ENCODE results near the gene L1CAM.

Gene L1CAM

GRCh38 chrX:153879741-153880439 lies 6.1 kb downstream of the L1CAM start:
- in situ Hi-C loops (cut with HindIII; ENCODE audit: low sequenced_read_pairs) = no loop called here
- TF ChIP-seq, protein P1, sequence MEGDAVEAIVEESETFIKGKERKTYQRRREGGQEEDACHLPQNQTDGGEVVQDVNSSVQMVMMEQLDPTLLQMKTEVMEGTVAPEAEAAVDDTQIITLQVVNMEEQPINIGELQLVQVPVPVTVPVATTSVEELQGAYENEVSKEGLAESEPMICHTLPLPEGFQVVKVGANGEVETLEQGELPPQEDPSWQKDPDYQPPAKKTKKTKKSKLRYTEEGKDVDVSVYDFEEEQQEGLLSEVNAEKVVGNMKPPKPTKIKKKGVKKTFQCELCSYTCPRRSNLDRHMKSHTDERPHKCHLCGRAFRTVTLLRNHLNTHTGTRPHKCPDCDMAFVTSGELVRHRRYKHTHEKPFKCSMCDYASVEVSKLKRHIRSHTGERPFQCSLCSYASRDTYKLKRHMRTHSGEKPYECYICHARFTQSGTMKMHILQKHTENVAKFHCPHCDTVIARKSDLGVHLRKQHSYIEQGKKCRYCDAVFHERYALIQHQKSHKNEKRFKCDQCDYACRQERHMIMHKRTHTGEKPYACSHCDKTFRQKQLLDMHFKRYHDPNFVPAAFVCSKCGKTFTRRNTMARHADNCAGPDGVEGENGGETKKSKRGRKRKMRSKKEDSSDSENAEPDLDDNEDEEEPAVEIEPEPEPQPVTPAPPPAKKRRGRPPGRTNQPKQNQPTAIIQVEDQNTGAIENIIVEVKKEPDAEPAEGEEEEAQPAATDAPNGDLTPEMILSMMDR (IDR thresholded peaks at IDR 0.05; ENCODE audit: low read depth, low read length, missing control alignments) = no peak
- no peak overlapping the region for H3K4me3 ChIP-seq (ENCODE audit: low read depth, low read length)
- DNase-seq (ENCODE audit: low read depth) = no peak

DNA sequence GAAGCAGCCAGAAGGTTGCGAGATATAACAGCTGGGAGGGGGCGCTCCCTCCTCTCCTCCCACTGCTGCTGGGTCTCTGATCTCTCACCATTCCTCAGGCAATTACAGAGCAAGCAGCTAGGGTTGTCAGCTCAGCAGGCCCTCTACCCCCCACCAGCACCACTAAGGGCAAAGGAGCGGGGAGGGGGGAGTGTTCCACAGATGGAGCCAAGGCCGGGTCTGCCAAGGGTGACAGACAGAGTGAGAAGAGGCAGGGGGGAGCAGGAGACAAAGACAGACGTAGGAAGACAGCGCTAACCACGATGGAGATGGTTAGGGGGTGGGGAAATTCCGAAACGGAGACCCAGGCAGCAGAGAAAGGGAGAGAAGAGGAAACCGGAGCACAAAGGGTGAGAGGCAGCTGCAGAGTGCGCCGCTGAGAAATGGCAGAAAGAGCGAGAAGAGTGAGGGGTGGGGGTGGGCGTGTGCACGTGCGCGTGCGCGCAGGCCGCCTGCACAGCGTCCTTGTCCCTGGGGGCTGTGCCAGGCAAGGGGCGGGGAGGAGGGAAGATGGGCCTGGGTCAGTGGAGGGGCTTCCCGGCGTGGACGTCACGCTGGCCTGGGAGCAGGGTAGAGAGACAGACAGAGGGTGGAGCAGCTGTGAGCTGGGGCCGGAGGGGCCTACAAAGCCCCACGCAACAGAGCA lies 6.9 kb downstream of the L1CAM start:
- TF ChIP-seq, protein P1 (IDR thresholded peaks at IDR 0.05; ENCODE audit: low read depth, low read length, missing control alignments) = no peak
- in situ Hi-C loops (cut with HindIII; ENCODE audit: low sequenced_read_pairs) = no loop called here
- no peak overlapping the region for H3K4me3 ChIP-seq (ENCODE audit: low read depth, low read length)
- DNase-seq (ENCODE audit: low read depth) = no peak

- TF ChIP-seq, protein P1 (IDR thresholded peaks at IDR 0.05; ENCODE audit: low read depth, low read length, missing control alignments) = no peak
- in situ Hi-C loops (cut with HindIII; ENCODE audit: low sequenced_read_pairs) = no loop called here
- DNase-seq (ENCODE audit: low read depth) = no peak
- no peak overlapping the region for H3K4me3 ChIP-seq (ENCODE audit: low read depth, low read length)
These were observed 7.6 kb downstream of the L1CAM start for GRCh38 chrX:153878345-153878744.

DNA sequence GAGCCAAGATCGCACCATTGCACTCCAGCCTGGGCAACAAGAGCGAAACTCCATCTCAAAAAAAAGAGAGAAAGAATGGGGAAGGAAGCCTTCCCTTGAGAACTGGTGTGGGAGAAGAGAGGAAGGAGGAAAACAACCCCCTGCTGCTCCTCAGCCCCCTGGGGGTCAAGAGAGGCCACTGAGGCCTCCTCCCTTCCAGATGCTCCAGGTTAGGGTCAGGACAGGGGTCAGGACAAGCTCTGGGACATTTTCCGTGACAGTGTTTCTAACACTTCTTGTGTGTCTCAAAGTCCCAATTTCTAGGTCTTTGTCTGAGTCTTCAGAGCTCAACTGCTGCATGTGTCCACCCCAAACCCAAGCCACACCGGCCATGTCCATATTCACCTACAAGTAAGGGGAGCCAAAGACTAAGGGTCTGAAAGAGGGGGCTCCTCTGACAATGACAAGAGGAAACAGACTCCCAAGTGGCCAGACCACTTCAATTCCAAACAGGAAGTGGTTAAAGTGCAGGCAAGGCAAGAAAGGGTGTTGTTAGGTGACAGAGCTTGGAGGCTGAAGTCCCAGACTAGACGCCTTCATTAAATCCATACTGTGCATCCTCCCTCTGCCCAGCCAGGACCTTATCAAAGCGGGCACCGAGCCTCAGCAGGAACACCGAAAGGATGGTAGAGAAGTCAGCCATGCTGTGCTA lies 8.3 kb downstream of the L1CAM start:
- in situ Hi-C loops (cut with HindIII; ENCODE audit: low sequenced_read_pairs) = no loop called here
- TF ChIP-seq, protein P1 (IDR thresholded peaks at IDR 0.05; ENCODE audit: low read depth, low read length, missing control alignments) = no peak
- no peak overlapping the region for H3K4me3 ChIP-seq (ENCODE audit: low read depth, low read length)
- no peak for DNase-seq (ENCODE audit: low read depth)

DNA sequence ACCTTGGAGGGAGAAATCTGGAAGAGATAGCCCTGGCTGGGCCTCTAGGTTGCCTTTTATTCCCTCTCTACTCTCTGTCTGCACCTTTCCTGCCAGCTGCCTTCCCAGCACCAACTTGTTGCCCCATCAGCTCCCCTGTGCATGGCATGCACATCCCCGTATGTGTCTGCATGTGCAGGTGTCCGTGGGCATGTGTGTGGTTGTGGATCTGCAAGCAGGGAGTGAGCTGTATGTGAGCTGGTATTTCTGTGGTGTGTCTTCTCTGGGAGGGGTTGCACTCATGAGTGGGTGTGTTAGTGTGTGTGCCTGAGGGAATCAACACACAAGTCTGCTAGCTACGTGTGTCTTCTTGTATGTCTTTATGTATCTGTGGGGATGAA lies 9.9 kb downstream of the L1CAM start:
- no peak for DNase-seq (ENCODE audit: low read depth)
- no peak overlapping the region for H3K4me3 ChIP-seq (ENCODE audit: low read depth, low read length)
- in situ Hi-C loops (cut with HindIII; ENCODE audit: low sequenced_read_pairs) = no loop called here
- TF ChIP-seq, protein P1 (IDR thresholded peaks at IDR 0.05; ENCODE audit: low read depth, low read length, missing control alignments) = no peak

- DNase-seq (ENCODE audit: low read depth) = no peak
- TF ChIP-seq, protein P1 (IDR thresholded peaks at IDR 0.05; ENCODE audit: low read depth, low read length, missing control alignments) = no peak
- in situ Hi-C loops (cut with HindIII; ENCODE audit: low sequenced_read_pairs) = no loop called here
- no peak overlapping the region for H3K4me3 ChIP-seq (ENCODE audit: low read depth, low read length)
These were observed 10.4 kb downstream of the L1CAM start for GRCh38 chrX:153875391-153876111.
